ENCODE measurements around the gene ACSS3.
A peak's percentile ranks its signal among the peaks of the same experiment; 100 is the strongest.

ACSS3 gene

GRCh38 chr12:81231574-81232368 is 153.9 kb downstream of the ACSS3 start:
- DNase-seq = peak; percentile 9

GRCh38 chr12:81245458-81245857 is 167.6 kb downstream of the ACSS3 start:
- DNase-seq = no peak

- DNase-seq = peak; percentile 69
Measured at GRCh38 chr12:81245907-81246570, 168.2 kb downstream of the ACSS3 start.

- DNase-seq = no peak
Measured at GRCh38 chr12:81249976-81250375, 172.1 kb downstream of the ACSS3 start.

- DNase-seq = no peak
Measured at GRCh38 chr12:81252228-81252627, 174.3 kb downstream of the ACSS3 start.

GRCh38 chr12:81253360-81253759 is 175.5 kb downstream of the ACSS3 start:
- DNase-seq = no peak

- no peak for DNase-seq
Measured at GRCh38 chr12:81255456-81255855, 177.6 kb downstream of the ACSS3 start.

GRCh38 chr12:81255947-81256346 is 178.1 kb downstream of the ACSS3 start:
- DNase-seq = no peak

- peak; percentile 78 for DNase-seq
Measured at GRCh38 chr12:81257947-81258551, 180.2 kb downstream of the ACSS3 start.

- no peak for DNase-seq
Measured at GRCh38 chr12:81259360-81259759, 181.5 kb downstream of the ACSS3 start.

GRCh38 chr12:81261508-81262207 is 183.8 kb downstream of the ACSS3 start:
- DNase-seq = no peak

GRCh38 chr12:81263072-81263471 is 185.2 kb downstream of the ACSS3 start:
- no peak for DNase-seq

- no peak for DNase-seq
Measured at GRCh38 chr12:81270385-81270784, 192.5 kb downstream of the ACSS3 start.

GRCh38 chr12:81274637-81275529 is 197.0 kb downstream of the ACSS3 start:
- no peak for DNase-seq

GRCh38 chr12:81284137-81284536 is 206.3 kb downstream of the ACSS3 start:
- no peak for DNase-seq

GRCh38 chr12:81288651-81289050 is 210.8 kb downstream of the ACSS3 start:
- no peak for DNase-seq

GRCh38 chr12:81294325-81295190 is 216.7 kb downstream of the ACSS3 start:
- no peak for DNase-seq

- DNase-seq = no peak
Measured at GRCh38 chr12:81295251-81295650, 217.4 kb downstream of the ACSS3 start.

GRCh38 chr12:81296556-81297305 is 218.9 kb downstream of the ACSS3 start:
- no peak for DNase-seq

- no peak for DNase-seq
Measured at GRCh38 chr12:81297601-81298000, 219.7 kb downstream of the ACSS3 start.

GRCh38 chr12:81300454-81300853 is 222.6 kb downstream of the ACSS3 start:
- no peak for DNase-seq
